Esophagus mucosa (tissue), 1 donor: ENCODE measurements around the gene NFATC3. TPM values are rescaled to one million over a fixed set of nuclear protein-coding genes. Genes with fewer than 3 reads are reported as not detected.

Experiments
- ATAC-seq: fragments of 200-7000 bp; cut with Tn5 transposase; one replicate; pipeline ENCODE4 v1.9.1; 2020
- total RNA-seq: library from RNA; stranded (reverse); gene quantifications from one replicate; pipeline ENCODE4 v1.2.4, GENCODE V29; 2023
- donor health status: DM: yes; HTN: yes; CAD: no.

The NFATC3 gene
- total RNA-seq, 1 donor from 2014 or later = 17.6 TPM

GRCh38 chr16:68233085-68233834 lies 148.1 kb downstream of the NFATC3 start:
- no peak for ATAC-seq

DNA sequence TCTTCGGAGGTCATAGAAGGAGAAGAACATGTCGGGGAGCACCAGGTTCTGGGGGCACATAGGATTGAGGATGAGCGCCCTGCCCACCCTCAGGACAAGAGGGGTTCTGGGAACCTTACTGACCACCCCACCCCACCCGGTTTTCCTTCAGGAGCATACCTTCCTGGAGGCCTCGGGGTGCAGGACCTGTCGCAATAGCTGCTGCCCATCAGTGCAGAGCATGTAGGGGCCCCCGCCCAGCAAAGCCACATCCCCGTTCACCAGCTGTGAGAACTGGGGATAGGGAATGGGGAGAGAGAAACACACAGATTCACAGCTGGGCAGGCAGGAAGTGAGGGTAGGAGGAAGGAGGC lies 148.6 kb downstream of the NFATC3 start:
- ATAC-seq = no peak

- peak; percentile 64 for ATAC-seq
Measured at GRCh38 chr16:68234188-68235107, 149.3 kb downstream of the NFATC3 start.

DNA sequence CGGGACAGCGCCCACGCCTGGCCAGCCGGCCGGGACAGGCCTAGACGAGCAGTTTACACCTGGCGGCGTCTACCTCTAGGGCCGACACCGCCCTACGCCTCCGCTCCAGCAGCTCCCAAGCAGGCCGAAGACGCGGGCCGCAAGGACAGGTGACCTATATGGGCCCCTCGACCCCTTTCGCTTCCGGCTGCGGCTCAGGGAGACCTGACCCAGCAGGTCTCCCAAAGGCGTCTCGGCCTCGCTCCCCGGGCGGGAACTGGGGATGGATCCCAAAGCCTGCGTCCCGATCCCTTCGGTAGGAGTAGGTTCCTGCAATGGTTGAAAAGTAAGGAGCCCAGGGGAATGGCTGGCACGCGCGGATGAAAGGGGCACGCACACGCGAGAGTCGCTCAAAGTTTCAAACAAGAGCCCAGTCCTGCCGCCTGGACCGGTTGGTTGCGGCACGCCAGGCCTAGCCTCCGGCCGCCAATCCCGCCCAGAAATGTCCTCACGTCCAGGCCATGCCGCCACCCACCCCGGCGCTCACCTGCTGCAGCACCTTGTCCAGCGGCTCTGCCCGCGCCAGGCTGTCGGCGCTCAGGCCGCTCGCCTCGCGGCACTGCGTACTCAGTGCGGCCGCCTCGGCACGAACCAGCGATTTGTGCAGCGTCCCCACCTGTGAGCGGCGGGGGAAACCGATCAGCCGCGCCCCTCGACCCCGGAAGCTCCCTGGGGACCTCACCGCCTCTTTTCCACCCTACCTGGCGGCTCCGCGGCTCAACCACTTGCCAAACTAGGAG lies 150.1 kb downstream of the NFATC3 start:
- peak; percentile 14 for ATAC-seq

DNA sequence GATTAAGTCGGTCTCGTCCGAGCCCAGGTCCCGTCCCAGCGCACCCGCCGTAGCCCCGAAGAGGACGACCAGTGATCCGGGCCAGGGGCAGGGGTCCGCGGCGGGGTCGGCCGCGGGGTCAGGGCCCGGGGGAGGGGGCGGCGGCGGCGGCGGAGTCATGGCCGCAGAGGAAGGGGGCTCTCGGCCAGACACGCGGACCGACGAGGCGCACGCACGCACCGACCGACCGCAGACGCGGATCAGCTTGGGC lies 150.6 kb downstream of the NFATC3 start, which contains the start of gene ESRP2:
TSS of gene ESRP2 (minus strand) at position 241 of the 250 bp plus-strand sequence. CDS start at position 159, 82 bp downstream.
- no peak for ATAC-seq

DNA sequence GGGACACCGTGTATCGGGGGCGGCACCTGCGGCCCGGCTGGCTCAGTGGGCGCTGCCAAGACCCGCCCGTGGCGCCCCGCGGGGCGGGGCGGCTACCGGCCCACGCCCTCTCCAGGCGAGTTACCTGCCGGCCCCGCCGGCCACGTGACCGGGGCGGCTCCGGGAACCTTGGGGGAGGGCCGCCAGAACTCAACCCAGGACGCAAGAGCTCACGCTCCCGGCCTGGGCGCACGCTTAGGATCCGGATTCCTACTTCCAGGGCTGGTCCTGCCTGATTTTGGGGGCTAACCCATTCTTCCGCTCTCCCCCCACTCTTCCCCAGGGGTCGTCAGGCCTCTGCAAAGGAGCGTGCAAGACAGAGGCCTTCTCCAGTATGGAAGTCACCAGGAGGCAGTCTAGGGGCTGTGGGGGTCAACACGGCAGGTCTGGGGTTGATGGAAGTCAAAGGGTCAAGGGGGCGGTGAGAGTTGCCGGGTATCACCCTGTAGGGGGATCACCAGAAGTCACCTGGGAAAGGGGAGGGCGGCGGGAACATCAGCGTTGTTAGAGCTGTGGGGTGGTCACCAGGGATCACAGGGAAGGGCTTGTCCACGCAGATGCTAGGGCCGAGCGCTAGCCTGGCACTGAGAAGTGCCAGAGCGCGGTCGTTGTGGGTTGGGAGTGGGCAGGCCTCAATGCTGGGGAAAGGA lies 151.1 kb downstream of the NFATC3 start:
- peak; percentile 70 for ATAC-seq

DNA sequence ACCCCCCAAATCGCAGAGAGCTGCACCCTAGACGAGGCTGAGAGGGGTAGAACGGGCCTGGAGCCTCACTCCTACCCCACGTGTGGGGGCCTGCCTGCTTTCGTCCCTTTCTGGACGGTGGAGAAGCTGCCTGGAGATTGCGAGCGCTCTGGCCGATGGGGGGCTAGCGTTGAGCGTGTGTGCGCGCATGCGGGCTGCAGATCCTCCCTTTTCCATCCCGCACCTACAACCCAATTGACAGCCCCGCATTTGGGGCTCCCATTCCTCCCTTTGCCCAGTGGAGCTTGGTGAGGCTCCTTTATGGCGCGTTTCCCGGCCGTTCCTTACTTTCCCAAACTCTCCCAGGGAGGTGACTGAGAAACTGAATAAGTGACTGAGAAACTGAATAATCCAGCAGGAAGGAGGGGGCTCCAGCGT lies 151.7 kb downstream of the NFATC3 start:
- peak; percentile 0 for ATAC-seq

DNA sequence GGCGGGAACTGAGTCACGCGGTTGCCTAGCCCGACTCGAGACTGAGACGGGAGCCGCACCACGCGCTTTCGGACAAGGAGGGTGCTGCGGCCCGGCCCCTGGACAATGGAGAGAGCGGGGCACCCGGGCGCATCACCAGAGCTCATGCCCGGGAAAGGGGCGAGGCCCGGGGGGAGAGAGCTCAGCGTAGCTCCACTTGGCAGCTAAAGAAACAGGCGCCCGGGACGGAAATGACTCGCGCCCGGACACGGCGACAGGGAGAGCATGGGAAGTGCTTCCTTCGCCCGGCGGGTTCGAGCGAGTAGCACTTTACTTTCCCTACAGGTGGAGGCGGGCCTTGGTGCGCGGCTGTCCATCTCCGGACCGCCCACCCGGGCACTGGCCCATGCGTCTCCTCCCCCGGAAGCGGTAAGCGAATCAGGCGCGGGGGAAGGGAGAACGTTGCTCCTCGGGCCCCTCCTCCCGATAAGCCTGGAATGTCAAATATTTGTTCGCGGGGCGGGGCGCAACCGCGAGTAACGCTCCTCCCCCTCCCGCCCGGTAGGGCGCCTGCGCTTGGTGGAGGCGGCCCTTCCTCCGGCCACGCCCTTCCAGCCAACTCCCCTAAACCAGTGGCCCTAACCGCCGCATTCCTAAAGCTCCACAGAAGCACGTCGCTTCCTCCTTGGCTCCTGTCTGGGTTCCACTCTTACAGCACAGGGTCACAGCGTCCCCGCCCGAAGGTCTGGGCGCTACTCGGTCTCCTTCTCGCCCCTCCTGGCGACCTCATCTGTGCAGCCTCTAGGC lies 152.3 kb downstream of the NFATC3 start:
- ATAC-seq = peak; percentile 75

- no peak for ATAC-seq
Measured at GRCh38 chr16:68238029-68238345, 152.8 kb downstream of the NFATC3 start.

- ATAC-seq = no peak
Measured at GRCh38 chr16:68242085-68242484, 156.9 kb downstream of the NFATC3 start.

- ATAC-seq = no peak
Measured at GRCh38 chr16:68242926-68243858, 158.0 kb downstream of the NFATC3 start.

- ATAC-seq = no peak
Measured at GRCh38 chr16:68244481-68244902, 159.3 kb downstream of the NFATC3 start.

GRCh38 chr16:68244903-68245853 lies 160.0 kb downstream of the NFATC3 start, which contains the start of gene PLA2G15:
Gene PLA2G15, plus strand, starts transcription at chr16:68245373. Its CDS starts 54 bp downstream, at chr16:68245427.
- ATAC-seq = peak; percentile 94

GRCh38 chr16:68246121-68246520 lies 161.0 kb downstream of the NFATC3 start:
- no peak for ATAC-seq

- ATAC-seq = no peak
Measured at GRCh38 chr16:68246666-68247065, 161.5 kb downstream of the NFATC3 start.

DNA sequence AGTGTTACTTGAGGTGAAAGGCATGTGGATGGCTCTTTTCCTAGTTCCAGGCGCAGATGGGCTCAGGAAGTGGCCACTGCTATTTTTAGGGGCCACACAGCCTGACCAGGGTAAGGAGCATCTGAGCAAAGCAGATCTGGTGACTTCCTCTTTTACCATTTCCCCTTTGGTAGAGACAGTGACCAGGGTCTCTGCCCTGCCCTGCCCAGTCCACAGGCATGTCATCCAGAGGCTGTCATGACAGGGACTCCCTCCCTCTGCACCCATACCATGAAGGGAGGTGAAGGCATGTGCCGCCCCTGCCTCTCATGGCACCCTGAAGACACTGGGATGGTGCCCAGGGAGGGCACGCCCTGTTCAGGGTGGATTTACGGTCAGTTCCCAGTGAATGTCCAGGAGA lies 162.2 kb downstream of the NFATC3 start:
- no peak for ATAC-seq

- ATAC-seq = no peak
Measured at GRCh38 chr16:68247932-68248331, 162.8 kb downstream of the NFATC3 start.

DNA sequence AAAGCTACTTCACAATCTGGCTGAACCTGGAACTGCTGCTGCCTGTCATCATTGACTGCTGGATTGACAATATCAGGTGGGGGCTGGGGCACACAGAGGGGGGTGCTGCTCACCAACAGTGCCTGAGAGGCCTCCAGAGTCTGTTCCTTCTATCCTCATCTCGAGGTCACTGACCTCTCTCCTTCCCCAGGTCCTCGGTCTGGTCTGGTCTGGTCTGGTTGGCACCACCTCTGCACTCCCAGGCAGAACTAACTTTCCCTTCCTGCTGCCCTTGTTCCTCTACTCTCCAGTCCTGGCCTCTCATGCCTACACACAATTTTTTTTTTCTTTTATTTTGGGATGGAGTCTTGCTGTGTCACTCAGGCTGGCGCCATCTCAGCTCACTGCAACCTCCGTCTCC lies 164.2 kb downstream of the NFATC3 start:
- no peak for ATAC-seq

GRCh38 chr16:68250951-68251350 lies 165.8 kb downstream of the NFATC3 start:
- no peak for ATAC-seq
